ENCODE measurements around the gene HIPK2.
"Not testable (repeated sequence)": the region's sequence is repeated elsewhere in the genome, so short reads cannot be mapped to it uniquely, and the experiment has no call there.

The HIPK2 gene

DNA sequence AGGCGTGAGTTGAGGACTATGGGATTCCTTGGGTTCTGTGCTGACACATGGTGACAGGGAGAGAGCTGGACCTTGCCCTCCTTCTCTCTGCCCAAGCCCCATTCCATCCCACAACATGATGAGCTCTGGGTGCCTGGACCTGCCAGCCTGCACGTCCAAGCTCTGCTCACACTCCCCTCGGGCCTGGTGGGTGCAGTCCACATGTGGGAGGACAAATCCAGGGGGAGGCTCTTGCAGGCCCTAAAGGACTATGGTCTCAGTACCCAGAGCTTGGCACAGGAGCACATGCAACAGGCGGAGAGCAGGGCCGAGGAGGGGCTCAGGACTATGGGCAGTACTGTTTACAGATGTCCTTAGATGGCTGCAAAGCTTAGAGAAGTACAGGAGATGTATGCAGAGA, 162.9 kb downstream of the HIPK2 start:
- no peak for ATAC-seq

DNA sequence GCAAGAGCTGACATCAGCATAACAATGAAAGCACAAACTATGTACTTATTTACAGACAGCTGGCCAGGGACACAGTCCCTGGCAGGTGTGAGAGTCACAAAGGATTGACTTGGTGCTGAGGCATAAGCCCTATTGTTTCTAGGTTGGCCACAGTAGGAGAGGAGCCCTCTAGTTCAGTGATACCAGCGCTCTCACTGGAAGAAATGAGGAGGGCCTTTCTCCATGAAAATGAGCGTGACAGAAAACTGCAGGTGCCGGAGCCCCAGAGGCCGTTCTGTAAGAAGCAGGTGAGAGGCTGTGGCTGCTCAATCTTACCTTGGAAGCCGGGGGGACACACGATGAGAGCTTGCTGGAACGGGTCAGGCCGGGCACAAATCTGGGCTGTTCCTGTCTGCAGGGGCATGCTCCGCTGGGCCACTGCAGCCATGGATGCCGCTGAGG, 163.8 kb downstream of the HIPK2 start:
- ATAC-seq: no peak

DNA sequence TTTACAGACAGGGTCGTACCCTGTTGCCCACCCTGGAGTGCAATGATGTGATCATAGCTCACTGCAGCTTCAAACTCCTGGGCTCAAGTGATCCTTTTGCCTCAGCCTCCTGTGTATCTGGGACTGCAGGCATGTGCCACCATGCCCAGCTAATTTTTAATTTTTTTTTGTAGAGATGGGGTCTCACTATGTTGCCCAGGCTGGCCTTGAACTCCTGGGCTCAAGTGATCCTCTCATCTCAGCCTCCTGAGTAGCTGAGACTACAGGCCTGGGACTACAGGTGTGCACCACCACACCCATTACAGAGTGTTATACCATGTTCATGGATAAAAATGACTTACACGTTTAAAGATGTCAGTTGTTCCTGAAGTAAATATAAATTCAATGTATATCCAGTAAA, 166.2 kb downstream of the HIPK2 start:
- not testable (repeated sequence) for ATAC-seq

DNA sequence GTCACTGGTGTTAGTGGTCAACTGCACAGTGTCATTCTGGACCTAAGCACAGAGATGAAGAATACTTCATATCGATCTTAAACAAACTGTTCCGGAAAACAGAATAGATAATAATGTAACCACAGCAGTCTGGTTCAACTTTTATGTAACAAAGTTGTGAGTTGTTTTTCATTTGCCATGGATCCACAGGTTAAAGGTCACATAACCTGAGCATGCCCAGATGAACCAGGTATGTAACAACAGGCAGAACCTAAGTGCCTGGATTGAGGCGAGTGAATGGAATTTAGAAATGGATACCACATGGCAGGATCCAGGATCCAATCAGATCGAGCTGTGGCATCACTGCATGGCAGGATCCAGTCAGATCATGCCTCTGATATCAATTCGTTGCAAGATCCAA, 167.2 kb downstream of the HIPK2 start:
- no peak for ATAC-seq

DNA sequence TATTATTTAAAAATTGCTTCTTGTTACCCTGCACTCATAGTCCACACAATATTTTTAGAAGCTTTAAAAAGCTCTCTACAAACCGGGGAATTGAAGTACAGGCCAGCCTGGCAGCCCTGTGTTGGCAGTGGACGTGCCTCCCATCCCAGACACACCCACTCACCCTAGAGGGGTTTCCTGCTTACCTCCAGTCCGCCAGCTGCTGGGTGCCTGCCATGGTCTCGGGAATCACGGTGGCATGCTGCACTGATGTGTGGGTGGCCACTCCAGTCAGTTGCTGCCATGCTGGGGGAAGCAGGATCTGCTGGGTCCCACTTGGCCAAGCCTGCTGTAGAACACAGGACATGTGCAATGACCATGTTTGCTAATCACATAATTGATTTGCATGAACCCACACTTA, 173.9 kb downstream of the HIPK2 start:
- ATAC-seq: no peak

DNA sequence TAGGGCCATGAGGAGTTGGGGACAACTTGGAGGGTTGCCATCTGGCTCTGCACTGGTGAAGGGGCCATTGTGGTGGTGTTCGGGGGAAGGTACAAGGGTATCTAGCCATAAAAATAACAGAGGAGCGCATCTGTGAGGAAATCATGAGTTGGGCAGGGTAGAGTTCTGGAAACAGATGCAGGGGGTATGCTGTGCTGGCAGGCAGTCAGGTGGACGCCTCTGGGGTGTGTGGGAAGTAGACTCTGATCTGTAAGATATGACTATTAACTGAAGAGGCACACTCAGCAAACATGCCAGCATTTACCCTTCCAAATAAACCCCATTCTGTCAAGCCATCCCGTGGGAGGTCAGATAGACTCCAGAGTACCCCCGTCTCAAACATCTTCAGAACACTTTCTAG, 174.5 kb downstream of the HIPK2 start:
- ATAC-seq: no peak

DNA sequence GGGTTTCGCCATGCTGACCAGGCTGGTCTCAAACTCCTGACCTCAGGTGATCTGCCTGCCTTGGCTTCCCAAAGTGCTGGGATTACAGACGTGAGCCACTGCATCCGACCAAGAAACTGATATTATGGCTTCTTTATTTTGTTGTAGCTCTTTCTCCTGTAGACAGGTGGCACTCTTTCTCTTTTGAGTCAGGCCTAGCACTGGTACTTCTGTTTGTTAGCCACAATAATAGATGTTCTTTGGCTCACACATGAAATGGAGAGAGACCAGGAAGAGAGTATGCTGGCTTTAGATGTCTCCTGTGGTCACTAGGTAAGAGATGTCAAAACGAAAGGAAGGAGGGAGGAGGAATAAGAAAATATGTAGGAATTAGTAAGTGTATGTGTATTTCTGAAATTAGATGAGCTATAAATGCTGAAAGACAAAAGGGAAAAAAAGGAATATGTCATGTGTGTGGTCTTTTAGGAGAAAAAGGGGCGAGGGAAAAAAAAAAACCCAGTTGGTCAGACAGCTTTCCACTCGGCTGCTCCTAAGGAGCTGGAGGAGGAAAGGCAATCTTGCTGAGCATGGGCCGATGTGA, 175.6 kb downstream of the HIPK2 start:
- ATAC-seq: peak in 1 of 2 donors; percentile 30

DNA sequence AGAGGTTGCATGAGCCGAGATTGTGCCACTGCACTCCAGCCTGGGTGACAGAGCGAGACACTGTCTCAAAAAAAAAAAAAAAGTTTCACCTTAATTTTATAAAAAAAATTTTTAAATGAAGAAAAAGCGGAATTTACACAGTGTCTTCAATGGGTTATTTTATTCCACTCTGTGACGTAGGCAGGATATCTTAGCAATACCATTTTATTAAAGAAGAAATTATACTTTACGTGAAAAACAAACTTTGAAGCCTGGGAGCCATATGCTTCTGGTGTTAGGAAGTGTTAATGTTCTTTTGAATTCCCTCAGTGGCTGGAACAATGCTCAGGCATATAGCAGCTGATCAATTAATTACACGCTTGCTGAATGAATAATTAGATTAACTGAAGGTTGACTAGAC, 176.6 kb downstream of the HIPK2 start:
- no peak for ATAC-seq

DNA sequence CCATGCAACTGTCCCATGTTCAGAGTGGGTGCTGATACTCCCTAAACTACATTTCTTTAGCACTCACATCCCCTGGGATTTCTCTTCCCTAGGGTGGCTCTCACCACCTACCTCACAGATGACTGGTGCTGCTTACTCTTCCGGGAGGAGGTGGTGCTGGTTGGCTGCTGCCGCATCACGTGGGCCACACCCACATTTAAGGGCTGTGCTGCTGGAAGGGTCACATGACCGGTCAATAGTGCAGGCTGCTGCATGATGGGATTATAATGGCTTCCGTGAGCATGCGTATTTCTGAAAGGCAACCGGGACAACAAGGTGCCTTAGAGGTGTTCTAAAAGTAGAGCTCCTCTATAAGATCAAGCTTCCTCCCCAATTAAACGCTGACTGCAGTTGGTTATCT, 177.5 kb downstream of the HIPK2 start:
- ATAC-seq: no peak

DNA sequence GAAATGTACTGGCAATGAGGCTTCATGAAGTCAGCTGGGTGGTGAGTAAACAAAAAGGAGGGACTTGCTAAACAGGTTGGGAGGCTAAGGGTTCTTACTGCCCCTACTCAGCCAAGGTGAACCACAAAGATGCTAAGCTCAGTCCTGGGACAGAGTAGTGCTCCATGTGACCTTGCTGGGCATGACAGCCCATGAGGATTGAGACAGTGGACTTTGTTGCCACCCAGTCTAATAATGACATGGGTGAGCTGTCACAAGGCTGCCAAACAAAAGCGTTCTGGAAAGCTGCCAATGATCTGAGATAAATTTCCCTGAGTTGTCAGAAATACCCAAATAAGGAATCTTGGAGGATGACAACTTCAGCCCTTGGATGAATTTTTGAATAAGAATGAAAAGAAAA, 179.2 kb downstream of the HIPK2 start:
- ATAC-seq: no peak

DNA sequence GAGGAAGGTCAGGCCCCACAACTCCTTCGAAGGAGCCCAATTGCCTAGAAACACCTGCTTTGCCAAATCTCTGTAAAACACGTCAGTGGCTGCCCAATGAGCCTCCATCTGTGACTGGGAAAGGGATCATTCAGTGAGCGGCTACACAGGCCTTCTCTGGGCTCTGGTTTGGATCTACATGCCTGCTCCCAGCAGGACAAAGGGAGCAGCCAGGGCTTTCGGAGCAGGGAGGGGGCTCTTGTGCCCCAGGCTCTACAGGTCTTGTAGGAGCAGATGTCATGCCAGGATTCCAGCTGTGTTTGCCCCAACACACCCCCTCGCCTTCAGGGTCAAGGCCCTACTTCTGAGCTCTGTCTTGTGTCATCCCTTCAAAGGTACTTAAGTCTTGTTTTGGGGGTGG, 180.8 kb downstream of the HIPK2 start:
- no peak for ATAC-seq

DNA sequence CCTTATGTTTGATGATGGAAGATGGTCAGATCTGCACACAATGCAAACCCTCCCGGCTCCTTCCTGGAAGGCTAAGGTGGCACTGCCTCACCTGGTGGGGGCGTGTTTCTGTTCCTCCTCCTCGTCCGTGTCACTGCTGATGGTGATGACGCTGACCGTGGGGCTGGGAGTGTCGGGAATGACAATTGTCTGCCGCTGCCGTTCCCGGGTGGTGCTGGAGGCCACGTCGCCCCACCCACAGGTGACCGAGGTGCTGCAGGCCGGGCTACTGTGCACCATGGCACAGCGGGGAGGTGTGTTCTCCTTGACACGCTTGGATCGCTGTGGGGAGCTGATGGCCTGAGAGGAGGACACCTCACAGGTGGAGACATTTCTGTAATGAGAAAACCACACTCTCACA, 181.2 kb downstream of the HIPK2 start:
- no peak for ATAC-seq

DNA sequence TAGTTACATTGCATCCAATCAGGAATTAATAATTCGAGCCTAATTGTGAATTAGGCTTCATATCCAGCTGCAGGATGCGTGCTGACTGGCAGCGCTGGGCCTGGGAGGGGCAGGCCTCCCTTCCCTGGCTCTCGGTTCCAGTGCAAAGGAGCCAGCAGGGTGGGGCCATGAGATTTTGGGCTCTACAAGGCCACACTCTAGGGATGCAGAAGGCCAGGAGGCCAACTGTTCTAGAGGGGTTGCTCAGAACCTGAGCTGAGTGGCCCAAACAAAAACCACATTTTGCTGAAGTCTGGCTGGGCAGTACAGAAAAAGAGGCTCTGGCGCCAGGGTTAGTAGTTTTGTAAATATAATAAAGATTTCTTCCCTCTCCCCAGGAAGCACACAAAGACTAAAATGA, 182.0 kb downstream of the HIPK2 start:
- ATAC-seq: no peak

DNA sequence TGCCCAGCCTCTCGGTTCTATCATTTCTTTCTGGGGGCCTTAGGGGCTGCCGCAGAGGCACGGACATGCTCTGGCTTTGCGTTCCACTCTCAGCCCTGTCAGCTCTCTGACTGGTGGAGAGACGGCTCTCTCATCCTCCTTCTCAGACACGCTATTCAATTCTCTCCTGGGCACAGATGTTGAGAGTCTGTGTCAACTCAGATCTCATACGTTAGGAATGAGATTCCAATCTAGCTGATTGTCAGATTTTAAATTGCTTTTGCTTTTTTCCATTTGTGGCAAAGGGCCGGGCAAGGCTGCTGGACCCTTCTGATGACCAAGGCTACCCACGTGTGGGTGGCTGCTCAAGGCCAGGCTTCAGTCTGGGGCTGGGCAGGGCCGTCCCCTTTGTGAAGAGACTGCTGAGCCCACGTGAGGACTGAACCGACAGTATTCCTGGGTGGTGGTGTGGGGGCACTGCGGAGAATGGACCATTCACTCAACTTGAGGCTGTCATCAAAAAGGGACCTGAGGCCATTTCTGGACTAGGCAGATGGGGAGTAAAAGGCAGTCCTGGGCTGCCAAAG, 182.8 kb downstream of the HIPK2 start:
- no peak for ATAC-seq

DNA sequence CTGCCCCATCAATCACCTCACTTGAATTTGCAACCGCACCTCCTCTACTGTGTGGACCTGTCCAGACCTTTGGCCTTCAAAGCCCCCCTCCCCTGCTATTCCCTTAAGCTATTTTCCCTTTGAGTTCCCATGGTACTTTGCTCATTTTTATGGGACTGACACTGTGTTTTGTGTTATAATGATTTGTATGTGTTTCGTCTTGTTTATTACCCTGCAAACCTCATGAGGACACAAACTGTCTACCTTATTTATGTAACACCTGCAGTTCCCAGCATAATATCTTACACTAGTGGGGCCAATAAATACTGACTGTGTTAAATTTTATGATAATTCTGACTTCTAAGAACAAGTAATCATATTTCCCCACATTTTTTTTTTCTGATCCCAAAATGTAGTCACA, 183.7 kb downstream of the HIPK2 start:
- ATAC-seq: no peak

DNA sequence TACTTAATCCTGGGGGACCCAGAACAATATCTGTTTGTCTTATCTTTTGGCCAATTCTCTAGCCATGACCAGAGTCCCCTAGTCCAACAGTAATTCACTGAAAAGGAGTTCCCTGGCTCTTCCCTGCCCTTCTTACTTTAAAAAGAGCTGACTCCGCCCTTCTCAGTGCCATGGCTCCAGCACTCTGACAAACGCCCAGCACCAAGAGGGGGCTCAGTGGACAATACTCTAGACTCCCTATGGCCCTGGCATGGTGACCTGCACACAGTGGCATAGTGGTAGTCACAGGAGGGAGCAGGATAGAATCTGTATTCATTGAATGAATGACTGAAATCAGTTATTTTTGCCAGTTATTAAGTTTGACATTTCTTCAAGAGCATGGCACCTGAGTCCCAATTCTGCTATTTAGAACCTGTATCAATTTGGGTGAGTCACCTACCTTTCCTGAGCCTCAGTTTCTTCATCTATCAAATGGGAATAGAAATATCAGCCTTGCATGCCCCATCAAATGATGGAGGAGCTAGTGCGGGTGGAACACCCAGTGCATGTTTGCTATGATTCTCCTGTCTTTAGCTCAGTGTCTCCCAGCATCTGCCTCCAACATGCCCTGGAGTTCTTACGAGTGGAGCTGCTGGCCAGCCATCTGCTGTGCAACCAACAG, 184.9 kb downstream of the HIPK2 start:
- no peak for ATAC-seq

DNA sequence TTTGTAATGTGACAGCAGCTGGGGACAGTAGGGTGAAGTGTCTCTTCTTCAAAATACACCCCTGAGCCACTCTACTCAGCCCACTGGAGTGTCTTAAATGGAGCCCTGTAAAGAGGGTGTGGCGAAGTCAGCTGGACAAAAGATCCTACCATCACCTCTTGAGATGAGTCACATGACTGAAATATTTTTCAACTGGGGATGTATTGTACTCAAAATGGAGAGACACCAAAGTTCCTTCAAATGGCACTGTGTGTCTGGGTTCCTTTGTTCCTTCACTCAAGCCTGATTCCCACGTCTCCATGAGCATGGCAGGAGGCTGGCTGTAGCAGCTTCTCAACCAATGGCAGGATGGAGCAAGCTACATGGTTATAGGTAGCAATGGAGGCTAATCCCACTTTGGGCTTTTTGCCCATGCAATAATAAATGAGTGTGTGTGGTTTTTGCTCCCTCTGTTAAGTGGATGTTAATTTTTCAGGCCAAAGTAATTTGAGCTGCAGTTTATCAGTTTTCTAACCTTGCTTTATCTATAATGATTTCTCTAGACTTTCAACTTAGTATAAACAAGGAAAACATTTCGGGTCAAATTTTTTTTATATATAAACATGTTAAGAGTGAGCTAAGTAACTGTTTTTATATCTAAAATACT, 186.1 kb downstream of the HIPK2 start:
- no peak for ATAC-seq

DNA sequence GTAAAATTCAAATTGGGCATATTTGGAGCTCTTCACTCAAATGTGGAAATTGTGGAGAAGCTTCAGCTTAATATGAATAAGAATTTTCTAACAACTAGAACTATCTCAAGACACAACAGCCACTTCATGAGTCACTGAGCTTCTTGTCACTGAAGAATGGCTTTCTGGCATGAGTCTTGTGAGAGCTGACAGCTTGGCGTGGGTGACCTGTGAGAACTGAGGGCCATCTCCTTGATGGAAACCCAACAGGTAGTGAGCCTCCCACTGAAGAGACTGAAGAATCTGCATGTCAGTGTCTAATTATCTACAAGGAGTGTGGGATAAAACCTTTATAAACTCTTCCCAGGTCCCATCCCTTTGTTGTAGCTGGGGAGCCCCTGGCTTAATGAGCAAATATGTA, 188.3 kb downstream of the HIPK2 start:
- ATAC-seq: peak in 1 of 2 donors; percentile 21

DNA sequence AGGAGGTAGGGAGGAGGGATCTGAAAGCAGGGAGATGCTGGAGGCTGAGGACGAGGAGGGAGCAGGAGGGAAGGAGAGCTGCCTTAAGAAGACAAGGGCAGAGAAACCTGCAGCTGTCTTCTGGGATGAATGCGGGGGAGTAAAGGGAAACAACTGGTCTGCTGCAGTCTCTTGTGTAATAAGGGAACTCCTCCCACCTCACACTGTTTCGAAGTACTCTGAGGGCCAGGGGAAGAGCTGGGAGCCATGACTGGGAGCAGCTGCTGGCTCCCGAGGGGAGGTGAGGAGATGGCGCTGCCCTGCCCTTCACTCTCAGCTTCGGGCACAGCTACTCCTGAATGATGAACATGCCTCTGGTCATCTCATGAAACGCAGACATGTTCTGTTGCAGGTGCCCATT, 189.2 kb downstream of the HIPK2 start:
- ATAC-seq: no peak

DNA sequence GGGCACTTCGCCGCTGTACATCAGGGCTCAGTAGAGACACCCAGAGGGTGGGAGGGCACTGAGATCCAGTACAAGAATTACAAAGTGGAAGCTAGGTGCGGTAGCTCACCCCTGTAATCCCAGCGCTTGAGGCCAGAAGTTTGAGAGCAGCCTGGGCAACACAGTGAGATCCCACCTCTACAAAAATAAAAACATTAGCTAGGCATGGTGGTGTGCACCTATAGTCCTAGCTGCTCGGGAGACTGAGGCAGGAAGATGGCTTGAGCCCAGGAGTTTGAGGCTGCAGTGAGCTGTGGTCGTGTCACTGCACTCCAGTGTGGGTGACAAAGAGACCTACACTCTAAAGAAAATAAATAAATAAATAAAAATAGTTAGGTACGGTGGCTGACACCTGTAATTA, 190.3 kb downstream of the HIPK2 start:
- no peak for ATAC-seq

DNA sequence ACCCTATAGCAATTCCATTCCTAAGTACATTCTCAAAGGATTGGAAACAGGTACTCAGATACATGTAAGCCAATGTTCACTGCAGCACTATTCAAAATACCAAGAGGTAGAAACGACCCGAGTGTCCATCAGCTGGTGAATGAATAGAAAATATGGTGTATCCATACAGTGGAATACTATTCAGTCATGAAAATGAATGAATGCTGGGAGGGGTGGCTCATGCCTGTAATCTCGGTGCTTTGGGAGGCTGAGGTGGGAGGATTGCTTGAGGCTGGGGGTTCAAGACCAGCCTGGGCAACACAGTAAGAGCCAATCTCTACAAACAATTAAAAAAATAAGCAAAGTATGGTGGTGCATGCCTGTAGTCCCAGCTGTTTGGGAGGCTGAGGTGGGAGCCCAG, 191.5 kb downstream of the HIPK2 start:
- no peak for ATAC-seq

DNA sequence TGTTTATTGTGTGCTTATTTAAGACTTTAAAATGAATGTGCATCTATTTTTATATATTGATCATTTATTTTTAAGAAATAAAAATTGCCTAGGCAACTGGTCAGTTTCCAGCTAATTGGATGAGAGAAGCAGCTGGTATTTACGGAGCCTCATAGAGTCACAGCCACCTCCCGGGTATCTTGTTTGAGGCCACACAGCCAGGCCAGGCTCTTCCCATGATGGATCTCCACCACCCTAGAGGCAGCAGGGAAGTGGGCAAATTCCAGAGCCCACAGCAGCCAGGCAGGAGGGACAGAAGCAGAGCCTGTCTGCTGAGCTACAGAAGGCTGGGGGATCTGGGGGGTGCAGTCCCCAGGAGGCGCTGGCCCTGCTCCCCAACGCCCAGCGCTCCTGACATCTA, 192.8 kb downstream of the HIPK2 start:
- no peak for ATAC-seq

DNA sequence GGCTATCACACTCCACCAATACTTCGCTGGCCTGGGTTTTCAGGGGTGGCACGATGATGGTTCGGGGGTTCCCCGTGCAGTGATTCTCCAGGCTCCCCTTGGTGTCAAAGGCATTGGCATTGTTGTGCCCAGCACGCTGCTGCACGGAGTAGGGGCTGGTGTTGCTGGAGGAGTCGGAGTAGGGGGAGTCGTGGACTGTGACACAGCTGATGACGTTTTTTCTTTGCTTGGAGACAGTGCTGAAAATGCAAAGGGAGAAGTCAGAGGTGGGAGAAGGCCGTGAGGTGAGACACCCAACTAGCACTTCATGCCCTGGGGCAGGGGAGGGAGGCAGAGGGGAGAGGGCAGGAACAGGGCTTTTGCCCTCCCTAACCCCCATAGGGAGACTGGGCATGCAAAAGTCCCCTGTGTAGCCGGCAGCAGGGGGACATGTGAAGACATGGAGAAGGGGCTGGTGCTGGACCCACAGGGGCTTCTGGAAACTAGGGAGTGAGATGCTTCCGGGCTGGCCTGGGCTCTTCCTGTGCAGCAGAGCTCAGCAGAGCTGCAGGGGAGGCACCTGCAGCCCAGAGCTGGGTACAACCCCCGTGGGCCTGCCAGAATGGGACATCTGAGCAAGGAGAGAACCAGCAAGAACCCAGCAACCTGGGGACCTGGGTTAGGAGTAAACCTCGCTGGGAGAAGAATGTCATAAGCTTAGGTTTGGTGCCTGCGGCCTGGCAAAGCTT, 193.8 kb downstream of the HIPK2 start:
- no peak for ATAC-seq
